GM06990 (cell line): ENCODE measurements around the gene FBXO34.

ENCODE experiments used
- DNase-seq: peaks from one replicate; pipeline ENCODE4 v3.0.0-alpha.2; 2011; ENCODE audit not compliant: insufficient read length; ENCODE audit errors: extremely low read depth
- H3K27me3 ChIP-seq: replicated peaks from 2 replicates; pipeline ENCODE4 v1.6.0; 2011; ENCODE audit warnings: low read length; ENCODE audit not compliant: control insufficient read depth, insufficient read depth
- H3K36me3 ChIP-seq: 2 replicates; pipeline ENCODE4 v1.5.1; 2011; ENCODE audit warnings: low read length; ENCODE audit not compliant: control insufficient read depth, insufficient read depth
- H3K4me3 ChIP-seq: replicated peaks from 2 replicates; pipeline ENCODE4 v1.5.1; 2011; ENCODE audit warnings: low read depth, mild to moderate bottlenecking, control low read depth, low read length
- CTCF ChIP-seq: IDR thresholded peaks from 2 replicates; pipeline ENCODE4 v1.5.1; 2011; ENCODE audit warnings: low read length, control low read depth, mild to moderate bottlenecking, inconsistent platforms; ENCODE audit not compliant: insufficient read depth, poor library complexity, severe bottlenecking

FBXO34 gene

GRCh38 chr14:55399852-55400251 lies 128.6 kb downstream of the FBXO34 start:
- no peak for DNase-seq
- Histone ChIP-seq H3K36me3 (no peaks in the 10 kb centered on the region), H3K4me3 (no peak overlapping the region), H3K27me3 (no peaks in the 10 kb centered on the region)
- no peak for TF ChIP-seq CTCF

- Histone ChIP-seq H3K27me3 (no peaks in the 10 kb centered on the region), H3K36me3 (no peaks in the 10 kb centered on the region), H3K4me3 (no peak overlapping the region)
- DNase-seq: no peak
- TF ChIP-seq CTCF: no peak
These were observed 130.5 kb downstream of the FBXO34 start for GRCh38 chr14:55401751-55402150.
